HUES64 (cell line): ENCODE measurements around the gene CTNS.
"Not testable (repeated sequence)": the region's sequence is repeated elsewhere in the genome, so short reads cannot be mapped to it uniquely, and the experiment has no call there.

Experiments
- H3K27ac ChIP-seq: 2 replicates; pipeline ENCODE4 v1.7.0; 2013; ENCODE audit warnings: low read depth, low read length, inconsistent platforms
- H3K27me3 ChIP-seq: 2 replicates; pipeline ENCODE4 v1.6.1; 2013; ENCODE audit warnings: mild to moderate bottlenecking, low read length; ENCODE audit not compliant: insufficient read depth
- H3K36me3 ChIP-seq: 2 replicates; pipeline ENCODE4 v1.6.1; 2013; ENCODE audit warnings: mild to moderate bottlenecking, low read length; ENCODE audit not compliant: insufficient read depth
- H3K4me1 ChIP-seq: 2 replicates; pipeline ENCODE4 v1.6.1; 2013; ENCODE audit warnings: mild to moderate bottlenecking, low read length, moderate library complexity; ENCODE audit not compliant: insufficient read depth
- H3K4me3 ChIP-seq: 2 replicates; pipeline ENCODE4 v1.5.1; 2013; ENCODE audit warnings: mild to moderate bottlenecking, low read length, moderate library complexity
- H3K9ac ChIP-seq: 2 replicates; pipeline ENCODE4 v1.6.1; 2013; ENCODE audit warnings: mild to moderate bottlenecking, low read depth, low read length
- H3K9me3 ChIP-seq: 2 replicates; pipeline ENCODE4 v1.6.1; 2013; ENCODE audit warnings: low read depth, low read length; ENCODE audit not compliant: insufficient read depth
- WGBS: fragments of 150-250, 120-280 bp; methylation state at CpG from one replicate; pipeline ENCODE4 v1.1.7; 2013; ENCODE audit warnings: missing lambda C conversion rate; 5-methylcytosine and 5-hydroxymethylcytosine counted together

CTNS gene

GRCh38 chr17:3699951-3700350 lies 63.4 kb downstream of the CTNS start:
- 0 out of 2 replicates have a peak, but pooled peaks cover 3% of the 10 kb centered on the region for H3K4me1 ChIP-seq
- peaks cover 5% of the 10 kb centered on the region; the same call in 1 of the 2 replicates for H3K9me3 ChIP-seq
- 91% methylated on average over 4 of the region's 4 CpGs for WGBS
- no peak overlapping the region for H3K9ac ChIP-seq
- no peak overlapping the region for H3K4me3 ChIP-seq
- no peak overlapping the region for H3K27ac ChIP-seq
- H3K36me3 ChIP-seq, result no peaks in the 10 kb centered on the region
- peaks cover 36% of the 10 kb centered on the region for H3K27me3 ChIP-seq

- WGBS, result 88% methylated on average over 7 of the region's 7 CpGs
- H3K36me3 ChIP-seq, result not testable (repeated sequence)
These were observed 65.5 kb downstream of the CTNS start for GRCh38 chr17:3702041-3702539.

GRCh38 chr17:3704931-3705717 lies 68.6 kb downstream of the CTNS start:
- 88% methylated on average over 19 of the region's 20 CpGs for WGBS
- Histone ChIP-seq H3K9ac (no peak overlapping the region), H3K36me3 (no peaks in the 10 kb centered on the region), H3K4me1 (no peaks in the 10 kb centered on the region), H3K27me3 (no peaks in the 10 kb centered on the region), H3K9me3 (no peaks in the 10 kb centered on the region), H3K4me3 (no peak overlapping the region), H3K27ac (no peak overlapping the region)

More at GRCh38 chr17:3702041-3702539, 65.5 kb downstream of the CTNS start:
- H3K9ac ChIP-seq, H3K27ac ChIP-seq, H3K4me3 ChIP-seq, H3K9me3 ChIP-seq, H3K4me1 ChIP-seq: not testable (repeated sequence)
- H3K27me3 ChIP-seq, result peaks cover 16% of the 10 kb centered on the region

GRCh38 chr17:3705718-3705984 lies 69.1 kb downstream of the CTNS start:
- 85% methylated on average over 1 of the region's 1 CpG for WGBS
- H3K27me3 ChIP-seq, result not testable (repeated sequence)

GRCh38 chr17:3708366-3708765 lies 71.8 kb downstream of the CTNS start:
- no peaks in the 10 kb centered on the region for H3K9me3 ChIP-seq
- no peak overlapping the region for H3K27ac ChIP-seq
- WGBS, result 97% methylated on average over 3 of the region's 3 CpGs
- no peak overlapping the region for H3K9ac ChIP-seq
- H3K4me1 ChIP-seq, result peaks cover 3% of the 10 kb centered on the region; the same call in 1 of the 2 replicates
- H3K36me3 ChIP-seq, result peaks cover 7% of the 10 kb centered on the region; the same call in 1 of the 2 replicates
- no peak overlapping the region for H3K4me3 ChIP-seq
- H3K27me3 ChIP-seq, result no peaks in the 10 kb centered on the region

More at GRCh38 chr17:3705718-3705984, 69.1 kb downstream of the CTNS start:
- H3K4me3 ChIP-seq, H3K27ac ChIP-seq, H3K9me3 ChIP-seq, H3K4me1 ChIP-seq, H3K36me3 ChIP-seq, H3K9ac ChIP-seq: not testable (repeated sequence)

GRCh38 chr17:3710951-3711383 lies 74.4 kb downstream of the CTNS start:
- peaks cover 3% of the 10 kb centered on the region; the same call in 1 of the 2 replicates for H3K4me1 ChIP-seq
- H3K36me3 ChIP-seq, result peaks cover 21% of the 10 kb centered on the region
- H3K9ac ChIP-seq, result no peak overlapping the region
- H3K27me3 ChIP-seq, result no peaks in the 10 kb centered on the region
- no peak overlapping the region for H3K27ac ChIP-seq
- H3K4me3 ChIP-seq, result no peak overlapping the region
- H3K9me3 ChIP-seq, result no peaks in the 10 kb centered on the region
- 74% methylated on average over 5 of the region's 5 CpGs for WGBS
